Neural cell (in vitro differentiated cells): ENCODE measurements around the gene SNCAIP. TPM values are rescaled to one million over a fixed set of nuclear protein-coding genes. Genes with fewer than 3 reads are reported as not detected.

Experiments used
- H2AFZ ChIP-seq: fragments of 200-600, 300-800 bp; sonication (generic), shearing (Covaris generic); 2 replicates; pipeline ENCODE4 v1.6.0; 2014; ENCODE audit warnings: low read depth, mild to moderate bottlenecking, antibody characterized with exemption, low read length, moderate library complexity
- H3F3A ChIP-seq: fragments of 200-600 bp; shearing (Covaris generic); 2 replicates; pipeline ENCODE4 v1.6.1; 2016; ENCODE audit warnings: mild to moderate bottlenecking, moderate library complexity, mixed read lengths, antibody characterized with exemption, low read length; ENCODE audit not compliant: insufficient read depth, poor library complexity, severe bottlenecking
- H3K27ac ChIP-seq: fragments of 200-600, 300-800 bp; sonication (generic), shearing (Covaris generic); 2 replicates; pipeline ENCODE4 v1.5.1; 2014; ENCODE audit warnings: mild to moderate bottlenecking, low read length, moderate library complexity
- H3K27me3 ChIP-seq: fragments of 300-800, 200-600 bp; sonication (generic), shearing (Covaris generic); 2 replicates; pipeline ENCODE4 v1.6.0; 2014; ENCODE audit warnings: mild to moderate bottlenecking, low read depth, low read length, moderate library complexity; ENCODE audit not compliant: insufficient read depth
- H3K36me3 ChIP-seq: fragments of 300-800, 200-600 bp; sonication (generic), shearing (Covaris generic); 2 replicates; pipeline ENCODE4 v1.5.1; 2014; ENCODE audit warnings: mild to moderate bottlenecking, antibody characterized with exemption, low read length, moderate library complexity; ENCODE audit not compliant: insufficient read depth
- H3K4me2 ChIP-seq: fragments of 300-800, 200-600 bp; sonication (generic), shearing (Covaris generic); 2 replicates; pipeline ENCODE4 v1.6.0; 2014; ENCODE audit warnings: mild to moderate bottlenecking, low read length
- H3K4me3 ChIP-seq: fragments of 300-800, 200-600 bp; sonication (generic), shearing (Covaris generic); 2 replicates; pipeline ENCODE4 v1.5.1; 2014; ENCODE audit warnings: mild to moderate bottlenecking, low read length, moderate library complexity
- H3K79me2 ChIP-seq: fragments of 200-600 bp; shearing (Covaris generic); replicated peaks from 2 replicates; pipeline ENCODE4 v1.6.0; 2014; ENCODE audit warnings: mild to moderate bottlenecking, low read length, moderate library complexity; ENCODE audit not compliant: insufficient read depth
- H3K9ac ChIP-seq: fragments of 300-800, 200-600 bp; sonication (generic), shearing (Covaris generic); 2 replicates; pipeline ENCODE4 v1.6.1; 2016; ENCODE audit warnings: mild to moderate bottlenecking, low read length, mixed read lengths
- H3K9me2 ChIP-seq: fragments of 200-600 bp; shearing (Covaris generic); 2 replicates; pipeline ENCODE4 v1.6.1; 2016; ENCODE audit warnings: mild to moderate bottlenecking, low read length, mixed read lengths; ENCODE audit not compliant: insufficient read depth
- H3K9me3 ChIP-seq: fragments of 200-600, 300-800 bp; sonication (generic), shearing (Covaris generic); 2 replicates; pipeline ENCODE4 v1.6.1; 2016; ENCODE audit warnings: mild to moderate bottlenecking, mixed run types, low read length, moderate library complexity, mixed read lengths
- H4K20me1 ChIP-seq: fragments of 200-600 bp; shearing (Covaris generic); 2 replicates; pipeline ENCODE4 v1.6.1; 2016; ENCODE audit warnings: mild to moderate bottlenecking, mixed run types; ENCODE audit not compliant: insufficient read depth
- EP300 ChIP-seq: fragments of 450-650 bp; conservative IDR thresholded peaks from 2 replicates; pipeline ENCODE4 v1.6.1; 2014; ENCODE audit warnings: antibody characterized with exemption, mild to moderate bottlenecking, moderate library complexity; ENCODE audit not compliant: poor library complexity, severe bottlenecking
- EZH2 ChIP-seq: fragments of 200-600, 300-800 bp; shearing (Covaris generic), sonication (generic); IDR thresholded peaks from 2 replicates; pipeline ENCODE4 v1.6.1; 2014; ENCODE audit warnings: antibody characterized with exemption, low read length, borderline replicate concordance, mild to moderate bottlenecking; ENCODE audit not compliant: insufficient read depth, poor library complexity, severe bottlenecking
- MXI1 ChIP-seq: fragments of 450-650 bp; conservative IDR thresholded peaks from 2 replicates; pipeline ENCODE4 v1.6.1; 2014; ENCODE audit warnings: antibody characterized with exemption, mild to moderate bottlenecking; ENCODE audit not compliant: poor library complexity, severe bottlenecking
- POLR2AphosphoS5 ChIP-seq: IDR thresholded peaks from 2 replicates; pipeline ENCODE4 v1.6.1; 2012
- RAD21 ChIP-seq: fragments of 450-650 bp; conservative IDR thresholded peaks from 2 replicates; pipeline ENCODE4 v1.6.1; 2014; ENCODE audit warnings: antibody characterized with exemption, mild to moderate bottlenecking, moderate library complexity
- REST ChIP-seq: IDR thresholded peaks from 2 replicates; pipeline ENCODE4 v1.6.1; 2012; ENCODE audit warnings: borderline replicate concordance
- SMC3 ChIP-seq: fragments of 450-650 bp; conservative IDR thresholded peaks from 2 replicates; pipeline ENCODE4 v1.6.1; 2014; ENCODE audit warnings: antibody characterized with exemption, mild to moderate bottlenecking, moderate library complexity; ENCODE audit not compliant: poor library complexity
- TAF1 ChIP-seq: IDR thresholded peaks from 2 replicates; pipeline ENCODE4 v1.6.1; 2012; ENCODE audit warnings: low read depth
- polyA plus RNA-seq: library from polyadenylated mRNA; depleted of rRNA; stranded (reverse); fragments of >200 nt; gene quantifications from 2 replicates; pipeline ENCODE4 v1.2.3, GENCODE V29; 2014
- TF ChIP-seq, protein P1 (sequence below): fragments of 450-650 bp; IDR thresholded peaks from 2 replicates; pipeline ENCODE4 v1.5.1; 2014; ENCODE audit warnings: antibody characterized with exemption, mild to moderate bottlenecking, moderate library complexity; ENCODE audit not compliant: poor library complexity, severe bottlenecking

Gene SNCAIP
- polyA plus RNA-seq, 1 donor from 2014 or later = 25.6 TPM

GRCh38 chr5:122429545-122430318 lies 117.7 kb downstream of the SNCAIP start:
- no peak overlapping the region for H3K4me3 ChIP-seq

DNA sequence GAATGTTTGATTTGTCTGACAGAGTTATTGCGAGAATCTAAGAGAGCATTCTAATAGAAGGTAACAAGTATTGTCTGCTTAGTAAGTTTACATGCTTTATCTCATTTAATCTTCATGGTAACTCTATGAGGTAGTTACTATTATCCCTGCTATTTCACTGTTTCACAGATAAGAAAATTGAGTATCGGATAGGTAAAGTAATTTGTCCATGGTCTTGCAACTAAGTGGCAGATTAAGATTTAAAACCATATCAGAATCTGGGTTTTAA lies 118.2 kb downstream of the SNCAIP start:
- Histone ChIP-seq H3K79me2 (no peaks in the 10 kb centered on the region), H3K4me3 (no peak overlapping the region), H3K36me3 (peaks cover 15% of the 10 kb centered on the region), H3K27me3 (no peaks in the 10 kb centered on the region), H3K9me3 (peaks cover 4% of the 10 kb centered on the region), H4K20me1 (no peaks in the 10 kb centered on the region), H2AFZ (no peak overlapping the region), H3K4me2 (no peak overlapping the region), H3K9me2 (no peaks in the 10 kb centered on the region), H3F3A (no peaks in the 10 kb centered on the region), H3K9ac (no peak overlapping the region), H3K27ac (no peak overlapping the region)
- no peak for TF ChIP-seq EP300
- no peak for TF ChIP-seq REST
- TF ChIP-seq POLR2AphosphoS5 = no peak
- TF ChIP-seq TAF1 = no peak
- no peak for TF ChIP-seq EZH2
- TF ChIP-seq MXI1 = no peak
- no peak for TF ChIP-seq SMC3
- TF ChIP-seq RAD21 = no peak

More at GRCh38 chr5:122429545-122430318, 117.7 kb downstream of the SNCAIP start:
- peaks cover 15% of the 10 kb centered on the region for H3K36me3 ChIP-seq
- H2AFZ ChIP-seq = no peak overlapping the region
- H3K27ac ChIP-seq = no peak overlapping the region
- H3K27me3 ChIP-seq = no peaks in the 10 kb centered on the region
- no peaks in the 10 kb centered on the region for H3F3A ChIP-seq
- H3K9me2 ChIP-seq = no peaks in the 10 kb centered on the region
- no peak overlapping the region for H3K4me2 ChIP-seq
- no peaks in the 10 kb centered on the region for H3K79me2 ChIP-seq
- no peak overlapping the region for H3K9ac ChIP-seq
- TF ChIP-seq, protein P1, sequence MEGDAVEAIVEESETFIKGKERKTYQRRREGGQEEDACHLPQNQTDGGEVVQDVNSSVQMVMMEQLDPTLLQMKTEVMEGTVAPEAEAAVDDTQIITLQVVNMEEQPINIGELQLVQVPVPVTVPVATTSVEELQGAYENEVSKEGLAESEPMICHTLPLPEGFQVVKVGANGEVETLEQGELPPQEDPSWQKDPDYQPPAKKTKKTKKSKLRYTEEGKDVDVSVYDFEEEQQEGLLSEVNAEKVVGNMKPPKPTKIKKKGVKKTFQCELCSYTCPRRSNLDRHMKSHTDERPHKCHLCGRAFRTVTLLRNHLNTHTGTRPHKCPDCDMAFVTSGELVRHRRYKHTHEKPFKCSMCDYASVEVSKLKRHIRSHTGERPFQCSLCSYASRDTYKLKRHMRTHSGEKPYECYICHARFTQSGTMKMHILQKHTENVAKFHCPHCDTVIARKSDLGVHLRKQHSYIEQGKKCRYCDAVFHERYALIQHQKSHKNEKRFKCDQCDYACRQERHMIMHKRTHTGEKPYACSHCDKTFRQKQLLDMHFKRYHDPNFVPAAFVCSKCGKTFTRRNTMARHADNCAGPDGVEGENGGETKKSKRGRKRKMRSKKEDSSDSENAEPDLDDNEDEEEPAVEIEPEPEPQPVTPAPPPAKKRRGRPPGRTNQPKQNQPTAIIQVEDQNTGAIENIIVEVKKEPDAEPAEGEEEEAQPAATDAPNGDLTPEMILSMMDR = no peak
- TF ChIP-seq RAD21 (no peak), REST (no peak), SMC3 (no peak), EP300 (no peak), EZH2 (no peak), MXI1 (no peak), POLR2AphosphoS5 (no peak), TAF1 (no peak)
- no peaks in the 10 kb centered on the region for H4K20me1 ChIP-seq
- peaks cover 4% of the 10 kb centered on the region for H3K9me3 ChIP-seq
